HEK293T (cell line): Measurements from ENCODE around the gene RIMOC1.

ENCODE experiments used
- BHLHE40 ChIP-seq: fragments of 450-650 bp; IDR thresholded peaks from 2 replicates; pipeline ENCODE4 v1.6.1; 2016; ENCODE audit warnings: mild to moderate bottlenecking, moderate library complexity, borderline replicate concordance
- ELF4 ChIP-seq: fragments of 450-650 bp; IDR thresholded peaks from 2 replicates; pipeline ENCODE4 v1.6.1; 2017; ENCODE audit warnings: antibody characterized with exemption
- FOXA1 ChIP-seq: fragments of 450-650 bp; IDR thresholded peaks from 2 replicates; pipeline ENCODE4 v1.6.1; 2016; ENCODE audit warnings: mild to moderate bottlenecking
- FOXK2 ChIP-seq: fragments of 450-650 bp; IDR thresholded peaks from 2 replicates; pipeline ENCODE4 v1.6.1; 2016; ENCODE audit warnings: mild to moderate bottlenecking
- FOXM1 ChIP-seq: fragments of 450-650 bp; IDR thresholded peaks from 2 replicates; pipeline ENCODE4 v1.6.1; 2017; ENCODE audit warnings: mild to moderate bottlenecking, borderline replicate concordance
- L3MBTL2 ChIP-seq: fragments of 450-650 bp; conservative IDR thresholded peaks from 2 replicates; pipeline ENCODE4 v1.6.1; 2016; ENCODE audit warnings: mild to moderate bottlenecking
- LEF1 ChIP-seq: fragments of 450-650 bp; IDR thresholded peaks from 2 replicates; pipeline ENCODE4 v1.6.1; 2017; ENCODE audit warnings: mild to moderate bottlenecking, borderline replicate concordance
- NFRKB ChIP-seq: fragments of 450-650 bp; IDR thresholded peaks from 2 replicates; pipeline ENCODE4 v1.6.1; 2016; ENCODE audit warnings: mild to moderate bottlenecking, moderate library complexity
- PKNOX1 ChIP-seq: fragments of 450-650 bp; IDR thresholded peaks from 2 replicates; pipeline ENCODE4 v1.6.1; 2016
- SP1 ChIP-seq: fragments of 450-650 bp; IDR thresholded peaks from 2 replicates; pipeline ENCODE4 v1.6.1; 2017
- SUZ12 ChIP-seq: fragments of 450-650 bp; IDR thresholded peaks from 2 replicates; pipeline ENCODE4 v1.6.1; 2016; ENCODE audit warnings: mild to moderate bottlenecking
- TARDBP ChIP-seq: fragments of 450-650 bp; IDR thresholded peaks from 2 replicates; pipeline ENCODE4 v1.6.1; 2016
- ZNF384 ChIP-seq: fragments of 450-650 bp; IDR thresholded peaks from 2 replicates; pipeline ENCODE4 v1.6.1; 2016

GRCh38 chr5:41882765-41883164 lies 21.4 kb upstream of the RIMOC1 start:
- TF ChIP-seq TARDBP (no peak), FOXK2 (no peak), BHLHE40 (no peak), ELF4 (no peak), FOXM1 (no peak), SP1 (no peak), L3MBTL2 (no peak), SUZ12 (no peak), PKNOX1 (no peak), FOXA1 (no peak), NFRKB (no peak), ZNF384 (no peak), LEF1 (no peak)
